GM19099 (cell line): Measurements from ENCODE around the gene ADAMTS12.

Experiments used
- POLR2A ChIP-seq: IDR thresholded peaks from 3 replicates; pipeline ENCODE4 v1.6.1; 2011; ENCODE audit warnings: low read depth; ENCODE audit not compliant: insufficient read length; ENCODE audit errors: extremely low read depth

The ADAMTS12 gene

DNA sequence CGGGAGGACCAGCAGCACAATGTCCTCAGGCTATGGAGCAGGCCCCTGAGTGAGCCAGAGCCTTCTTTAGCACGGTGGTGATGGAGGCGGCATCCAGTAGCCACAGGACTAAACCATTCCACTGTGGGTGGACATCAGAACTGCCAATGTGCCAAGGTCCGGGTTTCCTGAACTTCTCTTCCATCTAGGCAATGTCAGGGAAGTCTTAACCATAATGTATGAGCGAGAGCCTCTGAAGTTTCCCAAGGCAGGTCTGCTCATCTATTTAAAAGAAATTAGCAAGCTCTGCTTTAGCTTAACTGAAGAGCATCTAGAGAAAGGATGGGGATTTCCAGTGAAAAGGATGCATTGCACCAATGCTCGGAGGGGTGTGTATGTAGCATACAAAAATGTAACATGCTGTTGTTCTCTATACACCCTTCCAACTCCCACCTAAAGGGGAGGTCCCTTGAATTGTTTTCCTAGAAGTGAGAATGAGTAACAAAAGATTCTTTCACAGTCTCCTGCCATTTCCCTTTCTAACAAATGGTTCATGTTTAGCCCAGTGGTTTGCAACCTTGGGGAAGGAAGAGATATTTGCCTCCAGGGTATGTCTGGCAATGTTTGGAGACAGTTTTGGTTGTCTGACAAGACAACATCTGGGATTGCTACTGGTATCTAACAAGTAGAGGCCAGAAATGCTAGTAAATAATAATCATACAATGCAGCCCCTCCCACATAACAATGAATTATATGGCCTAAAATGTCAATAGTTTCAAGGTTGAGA is 38.3 kb upstream of the ADAMTS12 start:
- TF ChIP-seq POLR2A = no peak

- no peak for TF ChIP-seq POLR2A
These were observed 36.5 kb upstream of the ADAMTS12 start for GRCh38 chr5:33928283-33928682.

- TF ChIP-seq POLR2A = no peak
These were observed 35.9 kb upstream of the ADAMTS12 start for GRCh38 chr5:33927685-33928084.

- TF ChIP-seq POLR2A = no peak
These were observed 33.5 kb upstream of the ADAMTS12 start for GRCh38 chr5:33925278-33925677.

GRCh38 chr5:33921002-33921401 is 29.2 kb upstream of the ADAMTS12 start:
- TF ChIP-seq POLR2A = no peak

DNA sequence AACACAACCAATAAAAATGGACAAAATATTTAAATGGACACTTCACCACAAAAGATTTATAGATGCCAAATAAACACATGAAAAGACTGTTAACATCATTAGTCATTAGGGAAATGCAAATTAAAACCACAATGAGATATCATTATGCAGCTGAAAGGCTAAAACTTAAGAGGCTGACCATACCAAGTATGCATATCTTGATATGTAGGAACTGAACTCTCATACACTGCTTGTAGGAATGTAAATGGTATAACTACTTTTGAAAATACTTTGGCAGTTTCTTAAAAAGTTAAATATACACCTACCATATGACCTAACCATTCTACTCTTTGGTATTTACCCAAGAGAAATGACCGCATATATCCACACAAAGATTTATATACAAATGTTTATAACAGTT is 13.6 kb upstream of the ADAMTS12 start:
- no peak for TF ChIP-seq POLR2A

GRCh38 chr5:33903118-33903517 is 11.3 kb upstream of the ADAMTS12 start:
- no peak for TF ChIP-seq POLR2A

- no peak for TF ChIP-seq POLR2A
These were observed 9.4 kb upstream of the ADAMTS12 start for GRCh38 chr5:33901156-33901555.

DNA sequence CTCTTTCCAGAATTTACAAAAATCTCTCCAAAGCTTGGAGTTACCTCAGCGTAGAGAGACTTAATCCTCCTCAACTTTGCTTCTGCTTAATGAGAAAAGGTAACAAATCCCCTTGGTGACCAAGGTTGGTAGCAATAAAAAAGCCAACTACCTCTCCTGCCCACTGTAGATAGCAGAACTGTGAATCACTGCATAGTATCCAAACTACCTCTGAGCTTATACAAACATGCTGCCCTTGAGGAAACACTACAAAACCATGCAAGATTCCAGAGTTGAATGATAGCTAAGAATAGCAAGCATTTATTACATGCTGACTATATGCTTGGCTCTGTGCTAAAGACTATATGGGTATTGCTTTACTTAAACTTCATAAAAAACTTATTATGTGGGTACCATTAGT is 2.8 kb upstream of the ADAMTS12 start:
- TF ChIP-seq POLR2A = no peak

GRCh38 chr5:33892620-33893137 is 889 bp upstream of the ADAMTS12 start:
- no peak for TF ChIP-seq POLR2A

DNA sequence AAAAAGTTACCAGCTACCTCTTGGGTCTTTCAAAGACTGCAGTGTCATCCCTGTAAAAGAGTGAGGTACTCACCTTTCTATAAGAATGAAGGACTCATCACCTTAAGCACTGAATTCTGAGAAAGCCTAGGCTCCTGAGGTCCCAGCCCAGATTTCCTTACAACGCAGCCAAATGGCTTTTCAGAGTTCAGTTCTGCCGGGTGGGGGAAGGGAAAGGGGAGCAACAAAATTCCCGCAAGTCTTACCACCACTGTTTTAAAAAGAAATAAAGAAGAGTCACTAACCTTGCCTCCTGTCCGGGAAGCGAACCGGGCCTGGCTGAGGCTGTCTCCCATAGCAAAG is 373 bp downstream of the ADAMTS12 start:
- TF ChIP-seq POLR2A = no peak

DNA sequence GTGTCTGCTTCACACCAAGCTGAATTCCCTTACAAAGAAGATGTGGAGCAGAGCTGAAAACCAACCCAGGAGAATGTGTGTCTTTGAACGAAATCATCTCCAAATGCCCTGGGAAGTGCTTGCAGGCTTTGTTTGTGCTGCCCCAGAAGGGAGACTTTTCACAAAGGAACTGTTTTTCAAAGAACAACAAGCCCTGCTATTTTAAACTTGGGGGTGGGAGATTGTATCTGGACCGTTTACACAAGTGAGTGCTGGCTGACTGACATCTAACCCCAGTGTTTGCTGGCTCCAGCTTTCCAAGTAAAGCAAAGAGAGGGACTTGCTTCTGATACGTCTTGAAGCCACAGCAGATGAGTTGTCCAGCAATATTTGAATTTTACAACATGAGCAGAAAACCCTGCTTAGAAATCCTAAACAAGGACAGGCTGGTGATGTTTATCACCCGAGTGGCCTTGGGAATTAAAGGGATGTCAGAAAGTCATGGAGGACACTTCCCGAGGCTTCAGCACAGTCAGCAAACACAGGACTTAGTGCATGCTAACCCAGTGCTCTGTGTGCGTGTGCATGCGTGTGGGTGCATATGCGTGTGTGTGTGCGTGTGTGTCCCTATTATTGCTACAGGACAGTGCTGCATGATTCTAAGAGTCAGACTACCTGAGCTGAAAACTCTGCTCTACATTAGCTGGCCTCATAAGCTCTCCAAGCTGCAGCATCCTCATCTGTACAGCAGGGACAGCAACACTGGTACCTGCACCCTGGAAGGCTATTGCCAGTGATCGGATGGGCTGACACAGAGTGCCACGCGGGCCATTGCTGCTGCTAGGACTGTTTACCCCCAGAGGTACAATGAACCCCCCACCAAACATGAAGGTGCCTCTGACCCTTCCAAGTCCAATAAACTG is 1.4 kb downstream of the ADAMTS12 start:
- TF ChIP-seq POLR2A = no peak

GRCh38 chr5:33888587-33888986 is 3.2 kb downstream of the ADAMTS12 start:
- no peak for TF ChIP-seq POLR2A

DNA sequence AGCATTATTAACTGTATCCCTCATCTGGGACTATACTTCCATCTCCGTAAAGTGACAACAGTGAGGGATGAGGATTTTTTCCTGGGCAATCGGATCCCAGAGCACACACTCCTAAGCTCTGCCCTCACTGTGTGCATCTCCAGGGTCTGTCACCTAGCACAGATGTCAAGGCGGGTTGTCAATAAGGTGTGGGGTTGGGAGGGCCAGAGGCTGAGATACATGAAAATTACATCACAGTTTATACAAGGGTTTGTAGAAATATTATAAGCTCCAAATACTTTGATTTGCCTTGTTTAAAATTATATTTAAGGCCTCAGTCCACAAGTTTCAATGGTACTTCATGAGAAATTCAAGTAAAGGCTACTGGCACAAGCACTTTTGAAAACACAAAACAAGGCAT is 4.5 kb downstream of the ADAMTS12 start:
- no peak for TF ChIP-seq POLR2A

DNA sequence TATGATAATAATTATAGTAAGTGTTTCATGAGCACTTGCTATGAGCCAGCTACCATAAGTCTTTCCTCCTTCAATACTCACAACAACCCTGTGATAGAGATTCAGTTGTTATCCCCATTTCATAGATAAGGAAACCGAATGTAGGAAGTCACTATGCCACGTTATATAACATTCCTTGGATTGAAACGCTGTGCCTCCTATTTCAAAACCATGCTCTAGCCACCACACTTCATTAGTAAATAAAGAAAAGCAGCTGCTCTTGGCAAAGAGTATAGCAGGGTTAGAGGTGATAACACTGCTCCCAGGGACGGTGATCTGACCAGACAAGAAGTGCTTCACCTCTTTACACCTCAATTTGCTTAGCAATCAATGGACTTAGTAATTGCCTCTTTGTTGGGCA is 5.5 kb downstream of the ADAMTS12 start:
- no peak for TF ChIP-seq POLR2A

DNA sequence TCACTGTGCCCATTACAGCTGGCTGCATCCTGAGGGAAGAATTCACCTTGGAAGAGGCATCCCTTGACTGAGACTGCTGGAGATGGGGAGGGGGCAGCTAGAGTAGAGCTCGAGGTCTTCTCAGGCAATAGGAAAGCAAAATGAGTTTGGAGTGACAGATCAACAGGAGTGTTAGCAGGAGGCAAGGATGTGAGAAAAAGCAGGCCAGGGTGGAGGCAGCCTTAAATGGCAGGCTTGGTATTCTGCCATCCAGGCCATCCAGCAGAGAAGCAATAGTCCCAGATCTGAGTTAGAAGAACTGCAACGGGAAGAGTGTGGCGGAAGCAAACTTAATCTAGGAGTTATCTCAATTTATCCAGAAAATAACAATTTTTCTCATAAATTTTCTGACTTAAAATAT is 6.1 kb downstream of the ADAMTS12 start:
- no peak for TF ChIP-seq POLR2A

DNA sequence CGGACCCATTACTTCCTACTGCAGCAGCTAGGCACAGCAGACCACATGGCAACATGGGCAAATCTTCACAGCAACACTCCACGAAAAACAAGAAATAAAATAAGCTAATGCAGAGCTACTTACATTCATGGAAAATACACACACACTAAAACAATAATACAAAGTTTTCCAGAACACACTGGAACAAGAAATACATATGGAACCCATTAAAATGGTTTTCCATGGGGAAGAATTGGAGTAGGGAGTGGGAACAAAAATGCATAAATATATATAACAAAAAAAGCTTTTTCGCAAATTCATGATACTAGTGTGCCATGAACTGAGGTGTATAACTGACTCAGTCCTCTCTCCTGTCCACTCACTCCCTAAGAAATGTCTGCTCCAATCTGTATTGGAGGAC is 8.3 kb downstream of the ADAMTS12 start:
- TF ChIP-seq POLR2A = no peak

GRCh38 chr5:33880319-33880718 is 11.5 kb downstream of the ADAMTS12 start:
- TF ChIP-seq POLR2A = no peak
